Measurements from ENCODE around the gene CCDC13. TPM values are rescaled to one million over a fixed set of nuclear protein-coding genes. Genes with fewer than 3 reads are reported as not detected.

CCDC13 gene
- total RNA-seq, 1 experiment from 2014 or later, result 2.3 TPM

GRCh38 chr3:42732196-42732828 is 40.7 kb downstream of the CCDC13 start (continued):
- no peak for TF ChIP-seq YY1 (IDR thresholded peaks at IDR 0.05; ENCODE audit: extremely low read depth, insufficient replicate concordance, low read depth, low read length)
- TF ChIP-seq ELF1 (IDR thresholded peaks at IDR 0.05; ENCODE audit: borderline replicate concordance, low read depth), result no peak
- TF ChIP-seq CEBPB (IDR thresholded peaks at IDR 0.05; ENCODE audit: low read depth), result no peak
- no peak for TF ChIP-seq SP1 (IDR thresholded peaks at IDR 0.05; ENCODE audit: low read depth)
- no peak for TF ChIP-seq POLR2A (IDR thresholded peaks at IDR 0.05; ENCODE audit: borderline replicate concordance, extremely low read depth, insufficient read depth, insufficient read length)
- no peak for TF ChIP-seq SIN3A (IDR thresholded peaks at IDR 0.05; ENCODE audit: low read depth)
- no peak for TF ChIP-seq EZH2phosphoT487 (IDR thresholded peaks at IDR 0.05; ENCODE audit: borderline replicate concordance)
- TF ChIP-seq CTCF (IDR thresholded peaks at IDR 0.05 in 2 of 3, conservative IDR thresholded peaks at IDR 0.05 in 1 of 3; ENCODE audit: borderline replicate concordance in 1 of 3, insufficient read depth in 1 of 3, low read depth in 2 of 3, low read length in 2 of 3), result no peak

- no peaks in the 10 kb centered on the region for H3K36me3 ChIP-seq (ENCODE audit: control insufficient read depth in 1 of 2, insufficient read depth in 2 of 2, low read length in 2 of 2)
- RAD21 ChIA-PET (ENCODE audit: low non-redundant PET in 1 of 2, low total read pairs in 2 of 2, uncharacterized antibody in 2 of 2, unreplicated experiment in 2 of 2), result no interaction called here
- no peak overlapping the region for H3K27ac ChIP-seq (ENCODE audit: low read depth, low read length)
Observed at GRCh38 chr3:42731476-42732195, 41.4 kb downstream of the CCDC13 start.

More at GRCh38 chr3:42731476-42732195, 41.4 kb downstream of the CCDC13 start:
- Histone ChIP-seq H3K4me1 (ENCODE audit: control insufficient read depth in 1 of 2, insufficient read depth in 2 of 2, low read length in 2 of 2) (no peaks in the 10 kb centered on the region), H3K4me2 (ENCODE audit: low read length) (no peak overlapping the region), H3K4me3 (replicated peaks in 1 of 2; ENCODE audit: low read depth in 1 of 2, low read length in 2 of 2) (no peak overlapping the region), H3K9ac (ENCODE audit: low read length) (no peak overlapping the region), H3K9me2 (ENCODE audit: insufficient read depth) (no peaks in the 10 kb centered on the region), H3K9me3 (ENCODE audit: control insufficient read depth in 1 of 2, insufficient read depth in 1 of 2, low read depth in 1 of 2, low read length in 2 of 2) (no peaks in the 10 kb centered on the region; a peak in 1 of 4 replicates), H4K20me1 (ENCODE audit: insufficient read depth) (no peaks in the 10 kb centered on the region), H3K27me3 (ENCODE audit: insufficient read depth, low read length) (no peaks in the 10 kb centered on the region), H3K79me2 (ENCODE audit: insufficient read depth, low read length) (no peaks in the 10 kb centered on the region), H2AFZ (ENCODE audit: low read depth, low read length, poor library complexity, severe bottlenecking) (no peak overlapping the region)
- intact Hi-C loops (cut with micrococcal nuclease), result no loop called here
- ChIA-PET POLR2A (no interaction called here), CTCF (no interaction called here)
- ATAC-seq, result no peak
- DNase-seq (ENCODE audit: low read depth, low spot score), result no peak
- TF ChIP-seq ZFX (IDR thresholded peaks at IDR 0.05), result no peak
- TF ChIP-seq SRF (IDR thresholded peaks at IDR 0.05; ENCODE audit: low read depth), result no peak
- no peak for TF ChIP-seq SIN3A (IDR thresholded peaks at IDR 0.05; ENCODE audit: low read depth)
- no peak for TF ChIP-seq CEBPB (IDR thresholded peaks at IDR 0.05; ENCODE audit: low read depth)
- no peak for TF ChIP-seq EGR1 (IDR thresholded peaks at IDR 0.05; ENCODE audit: low read depth)
- no peak for TF ChIP-seq EZH2 (IDR thresholded peaks at IDR 0.05)
- TF ChIP-seq REST (IDR thresholded peaks at IDR 0.05; ENCODE audit: low read depth), result no peak
- TF ChIP-seq ELF1 (IDR thresholded peaks at IDR 0.05; ENCODE audit: borderline replicate concordance, low read depth), result no peak
- no peak for TF ChIP-seq CTCF (IDR thresholded peaks at IDR 0.05 in 2 of 3, conservative IDR thresholded peaks at IDR 0.05 in 1 of 3; ENCODE audit: borderline replicate concordance in 1 of 3, insufficient read depth in 1 of 3, low read depth in 2 of 3, low read length in 2 of 3)
- no TSS peak for BruUV-seq (replicated peaks)

Data from HCT116 (cell line).